HepG2 (cell line): ENCODE measurements around the gene TOX4. TPM values are rescaled to one million over a fixed set of nuclear protein-coding genes. Genes with fewer than 3 reads are reported as not detected.

Experiments
- AKAP8 ChIP-seq: sonication (generic); formaldehyde crosslinking; IDR thresholded peaks from 2 replicates; pipeline ENCODE4 v1.5.1; 2020; ENCODE audit warnings: mild to moderate bottlenecking, missing genetic modification reagents
- ELF1 ChIP-seq: sonication (generic); formaldehyde crosslinking; IDR thresholded peaks from 2 replicates; pipeline ENCODE4 v1.4.0; 2020; ENCODE audit warnings: missing genetic modification reagents
- GPN1 ChIP-seq: sonication (generic); formaldehyde crosslinking; IDR thresholded peaks from 2 replicates; pipeline ENCODE4 v1.5.1; 2020; ENCODE audit warnings: missing genetic modification reagents, borderline replicate concordance
- HDAC2 ChIP-seq: sonication (generic); formaldehyde crosslinking; IDR thresholded peaks from 2 replicates; pipeline ENCODE4 v1.4.0; 2020; ENCODE audit warnings: missing genetic modification reagents
- JDP2 ChIP-seq: sonication (generic); formaldehyde crosslinking; IDR thresholded peaks from 2 replicates; pipeline ENCODE4 v1.8.1; 2022; ENCODE audit warnings: missing genetic modification reagents, borderline replicate concordance
- MAFF ChIP-seq: IDR thresholded peaks from 2 replicates; pipeline ENCODE4 v1.6.1; 2011; ENCODE audit warnings: low read depth, low read length, improper control_type of control experiment
- MTA1 ChIP-seq: sonication (generic); formaldehyde crosslinking; IDR thresholded peaks from 2 replicates; pipeline ENCODE4 v1.4.0; 2020; ENCODE audit warnings: missing genetic modification reagents, mild to moderate bottlenecking, borderline replicate concordance
- MTA3 ChIP-seq: sonication (generic); formaldehyde crosslinking; IDR thresholded peaks from 2 replicates; pipeline ENCODE4 v1.4.0; 2020; ENCODE audit warnings: missing genetic modification reagents
- MXI1 ChIP-seq: IDR thresholded peaks from 3 replicates; pipeline ENCODE4 v1.6.1; 2012; ENCODE audit warnings: low read depth, low read length, inconsistent platforms, borderline replicate concordance
- PAF1 ChIP-seq: IDR thresholded peaks from 2 replicates; pipeline ENCODE4 v1.6.1; 2016; ENCODE audit warnings: missing genetic modification reagents, missing compliant biosample characterization
- PAXIP1 ChIP-seq: sonication (generic); formaldehyde crosslinking; conservative IDR thresholded peaks from 2 replicates; pipeline ENCODE4 v1.4.0; 2020; ENCODE audit warnings: mild to moderate bottlenecking, missing genetic modification reagents, moderate library complexity
- PHF5A ChIP-seq: IDR thresholded peaks from one replicate; pipeline ENCODE4 v1.6.1; 2018; ENCODE audit warnings: low read depth, missing genetic modification reagents; ENCODE audit not compliant: unreplicated experiment
- SAFB2 ChIP-seq: sonication (generic); formaldehyde crosslinking; IDR thresholded peaks from 2 replicates; pipeline ENCODE4 v1.5.1; 2020; ENCODE audit warnings: missing genetic modification reagents, low read depth, mild to moderate bottlenecking, borderline replicate concordance
- SRY ChIP-seq: sonication (generic); formaldehyde crosslinking; IDR thresholded peaks from 2 replicates; pipeline ENCODE4 v1.8.0; 2022; ENCODE audit warnings: mild to moderate bottlenecking, missing genetic modification reagents
- TFE3 ChIP-seq: IDR thresholded peaks from 2 replicates; pipeline ENCODE4 v1.6.1; 2016
- ZNF24 ChIP-seq: fragments of 450-650 bp; IDR thresholded peaks from 2 replicates; pipeline ENCODE4 v1.6.1; 2017; ENCODE audit warnings: antibody characterized with exemption, mild to moderate bottlenecking
- ZNF260 ChIP-seq: sonication (generic); formaldehyde crosslinking; IDR thresholded peaks from 2 replicates; pipeline ENCODE4 v1.4.0; 2020; ENCODE audit warnings: missing genetic modification reagents, low read depth, mild to moderate bottlenecking, borderline replicate concordance
- ZNF609 ChIP-seq: sonication (generic); formaldehyde crosslinking; IDR thresholded peaks from 2 replicates; pipeline ENCODE4 v1.4.0; 2020; ENCODE audit warnings: mild to moderate bottlenecking, missing genetic modification reagents, borderline replicate concordance
- ZNF7 ChIP-seq: IDR thresholded peaks from 2 replicates; pipeline ENCODE4 v1.6.1; 2016; ENCODE audit warnings: missing biosample characterization, missing genetic modification reagents
- polyA plus RNA-seq, 8 experiments: library from polyadenylated mRNA; depleted of rRNA in 3 of 8; stranded (reverse) in 7 of 8; unstranded in 1 of 8; fragments of >200 nt; fragmentation: Illumina TruSeq in 4 of 8; extraction: Trizol in 4 of 8; gene quantifications; 2 replicates each; pipeline versions ENCODE4 v1.2.1 to v1.2.3, GENCODE V29; 2011 to 2016; ENCODE audit warnings: low read depth in 4 of 8, missing spikeins in 1 of 8, mixed read lengths in 1 of 8; ENCODE audit not compliant: insufficient read depth in 1 of 8
- total RNA-seq, 5 experiments: library from RNA; depleted of rRNA; stranded (reverse); fragments of >200 nt; fragmentation: Illumina TruSeq; extraction: Trizol; gene quantifications; 2 replicates each; pipeline ENCODE4 v1.2.3, GENCODE V29; 2016; ENCODE audit warnings: low read depth in 1 of 5

TOX4 gene
- total and polyA plus RNA-seq, 2 of the 13 experiments (the other 11 are each of a cell fraction or from before 2014, with no cell fraction given): 71.8 to 163 TPM

- TF ChIP-seq TFE3 (CRISPR knock-in tag): no peak; the same call in 1 of the 2 replicates
- peak; percentile 54; the same call in 1 of the 2 replicates for TF ChIP-seq PAXIP1 (CRISPR knock-in tag)
- TF ChIP-seq ELF1 (CRISPR knock-in tag): peak; percentile 100
- peak; percentile 90 for TF ChIP-seq PHF5A (CRISPR knock-in tag)
- no peak for TF ChIP-seq ZNF7
- TF ChIP-seq AKAP8 (CRISPR knock-in tag): no peak
- peak; percentile 11; the same call in 1 of the 2 replicates for TF ChIP-seq ZNF609
- 0 out of 2 replicates have a peak, but pooled peaks have one; percentile 55 for TF ChIP-seq SRY
- TF ChIP-seq MXI1: peak; percentile 95; the same call in 1 of the 3 replicates
- TF ChIP-seq ZNF24: peak; percentile 67; the same call in 1 of the 2 replicates
- no peak for TF ChIP-seq ZNF260 (CRISPR knock-in tag)
- TF ChIP-seq GPN1: no peak
- no peak for TF ChIP-seq PAF1
- peak; percentile 78 for TF ChIP-seq HDAC2 (CRISPR knock-in tag)
- no peak for TF ChIP-seq MTA3 (CRISPR knock-in tag)
- no peak for TF ChIP-seq JDP2 (CRISPR knock-in tag)
- no peak for TF ChIP-seq MAFF
- TF ChIP-seq SAFB2 (CRISPR knock-in tag): peak; percentile 91; the same call in 1 of the 2 replicates
- no peak; the same call in 1 of the 2 replicates for TF ChIP-seq MTA1 (CRISPR knock-in tag)
Observed at GRCh38 chr14:21455912-21456667, 20.9 kb upstream of the TOX4 start, which contains the start of gene CHD8 (continued).
